GM23338 (cell line): ENCODE results near the gene SEC16A. TPM values are rescaled to one million over a fixed set of nuclear protein-coding genes. Genes with fewer than 3 reads are reported as not detected.

Source experiments
- ATAC-seq: fragments of 200-7000 bp; cut with Tn5 transposase; 3 replicates; pipeline ENCODE4 v1.9.1; 2020
- DNase-seq: peaks from one replicate; pipeline ENCODE4 v3.0.0-alpha.2; 2015; ENCODE audit warnings: low spot score
- H2AFZ ChIP-seq: fragments of 200-600 bp; sonication (generic); 2 replicates; pipeline ENCODE4 v1.8.0; 2016; ENCODE audit warnings: antibody characterized with exemption, mild to moderate bottlenecking, moderate library complexity
- H3F3A ChIP-seq: fragments of 200-600 bp; sonication (generic); replicated peaks from 2 replicates; pipeline ENCODE4 v1.8.0; 2017; ENCODE audit warnings: antibody characterized with exemption, mixed run types, low read depth
- H3K27ac ChIP-seq: fragments of 200-600 bp; sonication (generic); 2 replicates; pipeline ENCODE4 v1.6.1; 2016; ENCODE audit warnings: low read depth
- H3K27me3 ChIP-seq: fragments of 200-600 bp; sonication (generic); 2 replicates; pipeline ENCODE4 v1.8.0; 2016; ENCODE audit warnings: mild to moderate bottlenecking, mixed run types, moderate library complexity; ENCODE audit not compliant: insufficient read depth
- H3K36me3 ChIP-seq: fragments of 200-600 bp; sonication (generic); 2 replicates; pipeline ENCODE4 v1.8.0; 2016; ENCODE audit warnings: mild to moderate bottlenecking; ENCODE audit not compliant: insufficient read depth
- H3K4me1 ChIP-seq: fragments of 200-600 bp; sonication (generic); 2 replicates; pipeline ENCODE4 v1.8.0; 2016; ENCODE audit warnings: mild to moderate bottlenecking, moderate library complexity; ENCODE audit not compliant: insufficient read depth
- H3K4me2 ChIP-seq: fragments of 200-600 bp; sonication (generic); 2 replicates; pipeline ENCODE4 v1.7.1; 2017; ENCODE audit warnings: mixed run types
- H3K4me3 ChIP-seq: fragments of 200-600 bp; sonication (generic); 2 replicates; pipeline ENCODE4 v1.6.1; 2016; ENCODE audit warnings: mixed run types
- H3K79me2 ChIP-seq: fragments of 200-600 bp; sonication (generic); replicated peaks from 2 replicates; pipeline ENCODE4 v1.8.0; 2017; ENCODE audit warnings: mild to moderate bottlenecking; ENCODE audit not compliant: insufficient read depth
- H3K9me2 ChIP-seq: fragments of 200-600 bp; sonication (generic); 2 replicates; pipeline ENCODE4 v1.8.0; 2017; ENCODE audit not compliant: insufficient read depth
- H4K20me1 ChIP-seq: fragments of 200-600 bp; sonication (generic); replicated peaks from 2 replicates; pipeline ENCODE4 v1.8.0; 2017; ENCODE audit warnings: mild to moderate bottlenecking; ENCODE audit not compliant: insufficient read depth
- H3K27ac Mint-ChIP-seq: 2 replicates; pipeline ENCODE4 v1.8.0; 2020; ENCODE audit warnings: inconsistent platforms, mild to moderate bottlenecking, moderate library complexity, mixed read lengths
- H3K27me3 Mint-ChIP-seq: 3 replicates; pipeline ENCODE4 v1.8.0; 2022; ENCODE audit warnings: low read depth, mild to moderate bottlenecking, moderate library complexity, mixed read lengths, inconsistent platforms; ENCODE audit not compliant: insufficient read depth, poor library complexity
- H3K36me3 Mint-ChIP-seq: 3 replicates; pipeline ENCODE4 v1.8.0; 2021; ENCODE audit warnings: low read depth, mild to moderate bottlenecking, inconsistent platforms, moderate library complexity, mixed read lengths
- H3K4me1 Mint-ChIP-seq: 3 replicates; pipeline ENCODE4 v1.8.0; 2020; ENCODE audit warnings: mild to moderate bottlenecking, inconsistent platforms, mixed read lengths
- H3K4me3 Mint-ChIP-seq: 3 replicates; pipeline ENCODE4 v1.8.0; 2021; ENCODE audit warnings: moderate library complexity, mild to moderate bottlenecking, inconsistent platforms, mixed read lengths
- H3K9me3 Mint-ChIP-seq: 3 replicates; pipeline ENCODE4 v1.8.0; 2020; ENCODE audit warnings: moderate library complexity, mild to moderate bottlenecking, inconsistent platforms, mixed read lengths
- CREB1 ChIP-seq: fragments of 250-450 bp; sonication (Bioruptor Pico); IDR thresholded peaks from 2 replicates; pipeline ENCODE4 v1.5.0; 2020; ENCODE audit warnings: low read depth, mild to moderate bottlenecking, moderate library complexity
- EZH2 ChIP-seq: fragments of 200-600 bp; sonication (generic); IDR thresholded peaks from one replicate; pipeline ENCODE4 v1.8.0; 2017; ENCODE audit warnings: antibody characterized with exemption, mild to moderate bottlenecking, low read depth; ENCODE audit not compliant: unreplicated experiment
- EZH2phosphoT487 ChIP-seq: fragments of 200-600 bp; sonication (generic); IDR thresholded peaks from one replicate; pipeline ENCODE4 v1.8.1; 2018; ENCODE audit warnings: antibody characterized with exemption; ENCODE audit not compliant: unreplicated experiment
- JUNB ChIP-seq: IDR thresholded peaks from one replicate; pipeline ENCODE4 v1.6.1; 2016; ENCODE audit warnings: antibody characterized with exemption; ENCODE audit not compliant: unreplicated experiment
- NANOG ChIP-seq: IDR thresholded peaks from 2 replicates; pipeline ENCODE4 v1.6.1; 2016; ENCODE audit warnings: antibody characterized with exemption, borderline replicate concordance
- POLR2AphosphoS5 ChIP-seq: IDR thresholded peaks from 2 replicates; pipeline ENCODE4 v1.6.1; 2016; ENCODE audit warnings: antibody characterized with exemption, low read depth
- STAT1 ChIP-seq: IDR thresholded peaks from one replicate; pipeline ENCODE4 v1.6.1; 2016; ENCODE audit warnings: antibody characterized with exemption; ENCODE audit not compliant: unreplicated experiment
- ZNF114 ChIP-seq: fragments of 250-450 bp; sonication (Bioruptor Pico); IDR thresholded peaks from 2 replicates; pipeline ENCODE4 v1.5.0; 2020; ENCODE audit warnings: mild to moderate bottlenecking, moderate library complexity
- ZNF331 ChIP-seq: fragments of 250-450 bp; sonication (Bioruptor Pico); IDR thresholded peaks from 2 replicates; pipeline ENCODE4 v1.5.0; 2020; ENCODE audit warnings: low read depth, mild to moderate bottlenecking, moderate library complexity
- ZNF462 ChIP-seq: fragments of 250-450 bp; sonication (Bioruptor Pico); IDR thresholded peaks from 2 replicates; pipeline ENCODE4 v1.5.0; 2020; ENCODE audit warnings: mild to moderate bottlenecking, moderate library complexity
- polyA plus RNA-seq: library from polyadenylated mRNA; unstranded; fragments of >200 nt; fragmentation: Nextera tagmentation; extraction: Ambion mirVana; gene quantifications from 2 replicates; pipeline ENCODE4 v1.2.1, GENCODE V29; 2016
- total RNA-seq: library from RNA; depleted of rRNA; stranded (reverse); fragments of >200 nt; shearing (Covaris generic); gene quantifications from 2 replicates; pipeline ENCODE4 v1.2.3, GENCODE V29; 2014
- TF ChIP-seq, protein P1 (sequence below): IDR thresholded peaks from 2 replicates; pipeline ENCODE4 v1.6.1; 2016; ENCODE audit warnings: antibody characterized with exemption
- TF ChIP-seq, protein P2 (sequence below), 2 experiments: fragments of 200-600 bp in 1 of 2; sonication (generic) in 1 of 2; conservative IDR thresholded peaks; 2 replicates each; pipeline versions ENCODE4 v1.5.1 to v1.6.1; 2016 to 2017; ENCODE audit warnings: antibody characterized with exemption in 2 of 2, low read depth in 2 of 2, mild to moderate bottlenecking in 2 of 2, moderate library complexity in 1 of 2
- TF ChIP-seq, protein P3 (sequence below): IDR thresholded peaks from one replicate; pipeline ENCODE4 v1.6.1; 2018; ENCODE audit warnings: antibody characterized with exemption; ENCODE audit not compliant: unreplicated experiment

SEC16A gene
- total and polyA plus RNA-seq, 2 experiments from 2014 or later, result 34.0 to 59.2 TPM

GRCh38 chr9:136401173-136401922, 81.5 kb downstream of the SEC16A start:
- ATAC-seq (no peak), DNase-seq (no peak)
- Histone ChIP-seq H3K27ac (peak overlapping the region; percentile 39; the same call in 1 of the 2 replicates), H3K4me1 (peaks cover 3% of the 10 kb centered on the region; the same call in 1 of the 2 replicates), H2AFZ (no peak overlapping the region), H4K20me1 (peaks cover 3% of the 10 kb centered on the region), H3K36me3 (peaks cover 22% of the 10 kb centered on the region), H3K4me2 (no peak overlapping the region), H3K4me3 (no peak overlapping the region), H3K27me3 (no peaks in the 10 kb centered on the region), H3K79me2 (peaks cover 34% of the 10 kb centered on the region), H3K9me2 (no peaks in the 10 kb centered on the region), H3F3A (peaks cover 22% of the 10 kb centered on the region)
- Mint-ChIP-seq H3K4me1 (peaks cover 9% of the 10 kb centered on the region), H3K9me3 (no peaks in the 10 kb centered on the region; the same call in 2 of the 3 replicates), H3K4me3 (0 out of 3 replicates have a peak overlapping the region, but pooled peaks have one; percentile 10), H3K27me3 (peaks cover 19% of the 10 kb centered on the region), H3K27ac (0 out of 2 replicates have a peak overlapping the region, but pooled peaks have one; percentile 36), H3K36me3 (peaks cover 63% of the 10 kb centered on the region)
- TF ChIP-seq, protein P1, sequence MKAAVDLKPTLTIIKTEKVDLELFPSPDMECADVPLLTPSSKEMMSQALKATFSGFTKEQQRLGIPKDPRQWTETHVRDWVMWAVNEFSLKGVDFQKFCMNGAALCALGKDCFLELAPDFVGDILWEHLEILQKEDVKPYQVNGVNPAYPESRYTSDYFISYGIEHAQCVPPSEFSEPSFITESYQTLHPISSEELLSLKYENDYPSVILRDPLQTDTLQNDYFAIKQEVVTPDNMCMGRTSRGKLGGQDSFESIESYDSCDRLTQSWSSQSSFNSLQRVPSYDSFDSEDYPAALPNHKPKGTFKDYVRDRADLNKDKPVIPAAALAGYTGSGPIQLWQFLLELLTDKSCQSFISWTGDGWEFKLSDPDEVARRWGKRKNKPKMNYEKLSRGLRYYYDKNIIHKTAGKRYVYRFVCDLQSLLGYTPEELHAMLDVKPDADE, result no peak
- TF ChIP-seq POLR2AphosphoS5 (no peak), NANOG (no peak), JUNB (no peak), ZNF331 (CRISPR knock-in tag) (no peak), EZH2 (no peak), ZNF462 (CRISPR knock-in tag) (no peak), STAT1 (no peak), CREB1 (no peak), EZH2phosphoT487 (no peak), ZNF114 (CRISPR knock-in tag) (no peak)
- TF ChIP-seq, protein P2, sequence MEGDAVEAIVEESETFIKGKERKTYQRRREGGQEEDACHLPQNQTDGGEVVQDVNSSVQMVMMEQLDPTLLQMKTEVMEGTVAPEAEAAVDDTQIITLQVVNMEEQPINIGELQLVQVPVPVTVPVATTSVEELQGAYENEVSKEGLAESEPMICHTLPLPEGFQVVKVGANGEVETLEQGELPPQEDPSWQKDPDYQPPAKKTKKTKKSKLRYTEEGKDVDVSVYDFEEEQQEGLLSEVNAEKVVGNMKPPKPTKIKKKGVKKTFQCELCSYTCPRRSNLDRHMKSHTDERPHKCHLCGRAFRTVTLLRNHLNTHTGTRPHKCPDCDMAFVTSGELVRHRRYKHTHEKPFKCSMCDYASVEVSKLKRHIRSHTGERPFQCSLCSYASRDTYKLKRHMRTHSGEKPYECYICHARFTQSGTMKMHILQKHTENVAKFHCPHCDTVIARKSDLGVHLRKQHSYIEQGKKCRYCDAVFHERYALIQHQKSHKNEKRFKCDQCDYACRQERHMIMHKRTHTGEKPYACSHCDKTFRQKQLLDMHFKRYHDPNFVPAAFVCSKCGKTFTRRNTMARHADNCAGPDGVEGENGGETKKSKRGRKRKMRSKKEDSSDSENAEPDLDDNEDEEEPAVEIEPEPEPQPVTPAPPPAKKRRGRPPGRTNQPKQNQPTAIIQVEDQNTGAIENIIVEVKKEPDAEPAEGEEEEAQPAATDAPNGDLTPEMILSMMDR (conservative IDR thresholded peaks at IDR 0.05; ENCODE audit: low read depth in 2 of 2), result no peak
- TF ChIP-seq, protein P3, sequence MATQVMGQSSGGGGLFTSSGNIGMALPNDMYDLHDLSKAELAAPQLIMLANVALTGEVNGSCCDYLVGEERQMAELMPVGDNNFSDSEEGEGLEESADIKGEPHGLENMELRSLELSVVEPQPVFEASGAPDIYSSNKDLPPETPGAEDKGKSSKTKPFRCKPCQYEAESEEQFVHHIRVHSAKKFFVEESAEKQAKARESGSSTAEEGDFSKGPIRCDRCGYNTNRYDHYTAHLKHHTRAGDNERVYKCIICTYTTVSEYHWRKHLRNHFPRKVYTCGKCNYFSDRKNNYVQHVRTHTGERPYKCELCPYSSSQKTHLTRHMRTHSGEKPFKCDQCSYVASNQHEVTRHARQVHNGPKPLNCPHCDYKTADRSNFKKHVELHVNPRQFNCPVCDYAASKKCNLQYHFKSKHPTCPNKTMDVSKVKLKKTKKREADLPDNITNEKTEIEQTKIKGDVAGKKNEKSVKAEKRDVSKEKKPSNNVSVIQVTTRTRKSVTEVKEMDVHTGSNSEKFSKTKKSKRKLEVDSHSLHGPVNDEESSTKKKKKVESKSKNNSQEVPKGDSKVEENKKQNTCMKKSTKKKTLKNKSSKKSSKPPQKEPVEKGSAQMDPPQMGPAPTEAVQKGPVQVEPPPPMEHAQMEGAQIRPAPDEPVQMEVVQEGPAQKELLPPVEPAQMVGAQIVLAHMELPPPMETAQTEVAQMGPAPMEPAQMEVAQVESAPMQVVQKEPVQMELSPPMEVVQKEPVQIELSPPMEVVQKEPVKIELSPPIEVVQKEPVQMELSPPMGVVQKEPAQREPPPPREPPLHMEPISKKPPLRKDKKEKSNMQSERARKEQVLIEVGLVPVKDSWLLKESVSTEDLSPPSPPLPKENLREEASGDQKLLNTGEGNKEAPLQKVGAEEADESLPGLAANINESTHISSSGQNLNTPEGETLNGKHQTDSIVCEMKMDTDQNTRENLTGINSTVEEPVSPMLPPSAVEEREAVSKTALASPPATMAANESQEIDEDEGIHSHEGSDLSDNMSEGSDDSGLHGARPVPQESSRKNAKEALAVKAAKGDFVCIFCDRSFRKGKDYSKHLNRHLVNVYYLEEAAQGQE, result no peak
